Measurements from ENCODE around the gene SIRT2. TPM values are rescaled to one million over a fixed set of nuclear protein-coding genes. Genes with fewer than 3 reads are reported as not detected.
A peak's percentile ranks its signal among the peaks of the same experiment; 100 is the strongest.

SIRT2 gene
- total RNA-seq, 2 experiments from 2014 or later: 60.8 to 67.8 TPM

GRCh38 chr19:38878575-38879399 lies 20.6 kb downstream of the SIRT2 start:
- Histone ChIP-seq H3K4me1 (ENCODE audit: insufficient read depth, low read length) (peaks cover 55% of the 10 kb centered on the region), H3K9me3 (ENCODE audit: control insufficient read depth in 1 of 2, insufficient read depth in 1 of 2, low read length in 2 of 2) (no peaks in the 10 kb centered on the region), H3K27me3 (ENCODE audit: control insufficient read depth in 1 of 2, insufficient read depth in 2 of 2, low read length in 2 of 2) (no peaks in the 10 kb centered on the region), H3K27ac (ENCODE audit: low read depth in 1 of 2, low read length in 2 of 2) (peak overlapping the region; percentile 90 to 96), H3K4me3 (ENCODE audit: low read length) (peak overlapping the region; percentile 58), H3K36me3 (ENCODE audit: insufficient read depth, low read length) (peaks cover 26% of the 10 kb centered on the region)
- intact Hi-C loops (cut with DNase I, micrococcal nuclease): loop anchor here (1.0 to 5.0 kb wide), 4 partner anchors 20 to 146 kb away; partner anchors contain the start of genes NFKBIB (in 2 of the 2) and SIRT2 (in 2 of the 2)
- no peak for DNase-seq
- TF ChIP-seq CTCF (IDR thresholded peaks at IDR 0.05): no peak
- Mint-ChIP-seq H3K4me1 (ENCODE audit: low read depth) (peaks cover 33% of the 10 kb centered on the region), H3K27me3 (no peaks in the 10 kb centered on the region), H3K36me3 (ENCODE audit: low read depth) (peaks cover 51% of the 10 kb centered on the region), H3K27ac (peak overlapping the region; percentile 97), H3K9me3 (no peaks in the 10 kb centered on the region), H3K4me3 (peak overlapping the region; percentile 91)
- ChIA-PET POLR2A (interaction anchor here (0.6 to 3.6 kb wide), 17 partner anchors 9 to 476 kb away, joined by 3 to 32 read pairs (median 11); partner anchors contain the start of genes ECH1, FAM98C, HNRNPL and MRPS12), CTCF (interaction anchor here (0.6 to 2.4 kb wide), 8 partner anchors 9 to 476 kb away, joined by 3 to 12 read pairs (median 3); partner anchors contain the start of genes FAM98C, MRPS12 and SARS2)
- ATAC-seq (ENCODE audit: poor library complexity): peak; percentile 35

- Mint-ChIP-seq H3K4me1 (ENCODE audit: low read depth) (peaks cover 38% of the 10 kb centered on the region), H3K9me3 (no peaks in the 10 kb centered on the region), H3K36me3 (ENCODE audit: low read depth) (peaks cover 52% of the 10 kb centered on the region), H3K27me3 (no peaks in the 10 kb centered on the region), H3K4me3 (peak within 1 kb of the TSS; percentile 91), H3K27ac (peak within 1 kb of the TSS; percentile 97)
- POLR2A ChIA-PET: interaction anchor here (0.6 to 3.6 kb wide), 17 partner anchors 8 to 475 kb away, joined by 3 to 32 read pairs (median 11); partner anchors contain the start of genes ECH1, FAM98C, HNRNPL and MRPS12
- Histone ChIP-seq H3K27me3 (ENCODE audit: control insufficient read depth in 1 of 2, insufficient read depth in 2 of 2, low read length in 2 of 2) (no peaks in the 10 kb centered on the region), H3K36me3 (ENCODE audit: insufficient read depth, low read length) (peaks cover 22% of the 10 kb centered on the region), H3K27ac (ENCODE audit: low read depth in 1 of 2, low read length in 2 of 2) (peak within 1 kb of the TSS; percentile 90 to 96), H3K4me3 (ENCODE audit: low read length) (peak within 1 kb of the TSS; percentile 58), H3K9me3 (ENCODE audit: control insufficient read depth in 1 of 2, insufficient read depth in 1 of 2, low read length in 2 of 2) (no peaks in the 10 kb centered on the region), H3K4me1 (ENCODE audit: insufficient read depth, low read length) (peaks cover 55% of the 10 kb centered on the region)
- CTCF ChIA-PET: interaction anchor here (0.6 to 2.4 kb wide), 6 partner anchors 8 to 475 kb away, joined by 3 to 12 read pairs (median 4); partner anchors contain the start of genes FAM98C, MRPS12 and SARS2
- TF ChIP-seq CTCF (IDR thresholded peaks at IDR 0.05): no peak
- peak; percentile 45 to 86 (median 73) for DNase-seq
- intact Hi-C loops (cut with DNase I, micrococcal nuclease): loop anchor here (1.0 to 5.0 kb wide), 4 partner anchors 21 to 146 kb away; partner anchors contain the start of genes NFKBIB (in 2 of the 2) and SIRT2 (in 2 of the 2)
- ATAC-seq (ENCODE audit: poor library complexity): peak; percentile 96
These were observed 21.4 kb downstream of the SIRT2 start, which contains the start of gene RINL for GRCh38 chr19:38877781-38878574. RINL (minus strand) TSS chr19:38878275; CDS start chr19:38876742, 1,533 bp downstream.

Data from CD4-positive, alpha-beta T cell (primary cell).